Glutamatergic neuron (in vitro differentiated cells): ENCODE data around the gene XRCC6. TPM values are rescaled to one million over a fixed set of nuclear protein-coding genes. Genes with fewer than 3 reads are reported as not detected.
"Not testable (repeated sequence)": the region's sequence is repeated elsewhere in the genome, so short reads cannot be mapped to it uniquely, and the experiment has no call there.

Experiments
- DNase-seq: peaks from one replicate; pipeline ENCODE4 v3.0.0; 2022
- H3K27ac Mint-ChIP-seq: one replicate; pipeline ENCODE4 v1.8.0; 2020; ENCODE audit warnings: mild to moderate bottlenecking, mixed read lengths, inconsistent platforms; ENCODE audit not compliant: unreplicated experiment
- H3K27me3 Mint-ChIP-seq: one replicate; pipeline ENCODE4 v1.8.0; 2020; ENCODE audit warnings: mild to moderate bottlenecking, moderate library complexity, mixed read lengths, inconsistent platforms; ENCODE audit not compliant: unreplicated experiment
- H3K36me3 Mint-ChIP-seq: one replicate; pipeline ENCODE4 v1.8.0; 2020; ENCODE audit warnings: mild to moderate bottlenecking, mixed read lengths, inconsistent platforms; ENCODE audit not compliant: unreplicated experiment
- H3K4me1 Mint-ChIP-seq: one replicate; pipeline ENCODE4 v1.8.0; 2020; ENCODE audit warnings: mild to moderate bottlenecking, low read depth, mixed read lengths, inconsistent platforms; ENCODE audit not compliant: unreplicated experiment
- H3K4me3 Mint-ChIP-seq: one replicate; pipeline ENCODE4 v1.8.0; 2020; ENCODE audit warnings: mild to moderate bottlenecking, mixed read lengths, inconsistent platforms; ENCODE audit not compliant: unreplicated experiment
- H3K9me3 Mint-ChIP-seq: one replicate; pipeline ENCODE4 v1.8.0; 2020; ENCODE audit warnings: mild to moderate bottlenecking, moderate library complexity, mixed read lengths, inconsistent platforms; ENCODE audit not compliant: unreplicated experiment
- total RNA-seq: library from RNA; stranded (reverse); fragmentation: NEBNext Ultra II Directional; extraction: Animal tissue kit (Norgen Biotek cat#: 25700); gene quantifications from one replicate; pipeline ENCODE4 v1.2.1, GENCODE V29; 2021; ENCODE audit not compliant: unreplicated experiment
- TF ChIP-seq, protein P1 (sequence below): fragments of 200-600 bp; sonication (generic); IDR thresholded peaks from one replicate; pipeline ENCODE4 v1.5.0; 2021; ENCODE audit not compliant: partially characterized antibody, unreplicated experiment

Gene XRCC6
- total RNA-seq, 1 donor from 2014 or later: 155 TPM

DNA sequence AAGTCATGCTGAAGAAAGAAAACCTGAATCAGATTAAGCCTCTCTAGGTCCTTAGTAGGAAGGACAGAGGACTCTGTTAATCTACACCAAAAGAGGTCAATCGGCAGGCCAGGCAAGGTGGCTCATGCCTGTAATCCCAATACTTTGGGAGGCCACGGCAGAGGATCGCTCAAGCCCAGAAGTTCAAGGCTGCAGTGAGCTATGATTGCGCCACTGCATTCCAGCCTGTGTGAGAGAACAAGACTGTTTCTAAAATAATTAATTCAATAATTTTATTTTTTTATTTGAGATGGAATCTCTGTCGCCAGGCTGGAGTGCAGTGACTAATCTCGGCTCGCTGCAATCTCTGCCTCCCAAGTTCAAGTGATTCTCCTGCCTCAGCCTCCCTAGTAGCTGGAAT lies 4.5 kb downstream of the XRCC6 start:
- peaks cover 8% of the 10 kb centered on the region for H3K27me3 Mint-ChIP-seq
- no peak overlapping the region for H3K4me3 Mint-ChIP-seq
- H3K27ac Mint-ChIP-seq: no peak overlapping the region
- TF ChIP-seq, protein P1, sequence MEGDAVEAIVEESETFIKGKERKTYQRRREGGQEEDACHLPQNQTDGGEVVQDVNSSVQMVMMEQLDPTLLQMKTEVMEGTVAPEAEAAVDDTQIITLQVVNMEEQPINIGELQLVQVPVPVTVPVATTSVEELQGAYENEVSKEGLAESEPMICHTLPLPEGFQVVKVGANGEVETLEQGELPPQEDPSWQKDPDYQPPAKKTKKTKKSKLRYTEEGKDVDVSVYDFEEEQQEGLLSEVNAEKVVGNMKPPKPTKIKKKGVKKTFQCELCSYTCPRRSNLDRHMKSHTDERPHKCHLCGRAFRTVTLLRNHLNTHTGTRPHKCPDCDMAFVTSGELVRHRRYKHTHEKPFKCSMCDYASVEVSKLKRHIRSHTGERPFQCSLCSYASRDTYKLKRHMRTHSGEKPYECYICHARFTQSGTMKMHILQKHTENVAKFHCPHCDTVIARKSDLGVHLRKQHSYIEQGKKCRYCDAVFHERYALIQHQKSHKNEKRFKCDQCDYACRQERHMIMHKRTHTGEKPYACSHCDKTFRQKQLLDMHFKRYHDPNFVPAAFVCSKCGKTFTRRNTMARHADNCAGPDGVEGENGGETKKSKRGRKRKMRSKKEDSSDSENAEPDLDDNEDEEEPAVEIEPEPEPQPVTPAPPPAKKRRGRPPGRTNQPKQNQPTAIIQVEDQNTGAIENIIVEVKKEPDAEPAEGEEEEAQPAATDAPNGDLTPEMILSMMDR: no peak
- peaks cover 4% of the 10 kb centered on the region for H3K4me1 Mint-ChIP-seq
- H3K9me3 Mint-ChIP-seq: peaks cover 5% of the 10 kb centered on the region
- H3K36me3 Mint-ChIP-seq: peaks cover 12% of the 10 kb centered on the region
- no peak for DNase-seq

DNA sequence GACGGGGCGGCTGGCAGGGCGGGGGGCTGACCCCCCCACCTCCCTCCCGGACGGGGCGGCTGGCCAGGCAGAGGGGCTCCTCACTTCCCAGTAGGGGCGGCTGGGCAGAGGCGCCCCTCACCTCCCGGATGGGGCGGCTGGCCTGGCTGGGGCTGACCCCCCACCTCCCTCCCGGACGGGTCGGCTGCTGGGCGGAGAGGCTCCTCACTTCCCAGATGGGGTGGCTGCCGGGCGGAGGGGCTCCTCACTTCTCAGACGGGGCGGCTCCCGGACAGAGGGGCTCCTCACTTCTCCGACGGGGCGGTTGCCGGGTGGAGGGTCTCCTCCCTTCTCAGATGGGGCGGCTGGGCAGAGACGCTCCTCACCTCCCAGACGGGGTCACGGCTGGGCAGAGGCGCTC lies 10.0 kb downstream of the XRCC6 start:
- not testable (repeated sequence) for H3K4me1 Mint-ChIP-seq, H3K4me3 Mint-ChIP-seq, H3K27ac Mint-ChIP-seq, H3K27me3 Mint-ChIP-seq, H3K9me3 Mint-ChIP-seq, DNase-seq
- peaks cover 12% of the 10 kb centered on the region for H3K36me3 Mint-ChIP-seq

DNA sequence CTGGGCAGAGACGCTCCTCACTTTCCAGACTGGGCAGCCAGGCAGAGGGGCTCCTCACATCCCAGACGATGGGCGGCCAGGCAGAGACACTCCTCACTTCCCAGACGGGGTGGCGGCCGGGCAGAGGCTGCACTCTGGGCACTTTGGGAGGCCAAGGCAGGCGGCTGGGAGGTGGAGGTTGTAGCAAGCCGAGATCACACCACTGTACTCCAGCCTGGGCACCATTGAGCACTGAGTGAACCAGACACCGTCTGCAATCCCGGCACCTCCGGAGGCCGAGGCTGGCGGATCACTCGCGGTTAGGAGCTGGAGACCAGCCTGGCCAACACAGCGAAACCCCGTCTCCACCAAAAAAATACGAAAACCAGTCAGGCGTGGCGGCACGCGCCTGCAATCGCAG lies 10.5 kb downstream of the XRCC6 start:
- H3K27me3 Mint-ChIP-seq, H3K4me1 Mint-ChIP-seq, H3K9me3 Mint-ChIP-seq, DNase-seq, H3K27ac Mint-ChIP-seq, H3K4me3 Mint-ChIP-seq: not testable (repeated sequence)
- peaks cover 12% of the 10 kb centered on the region for H3K36me3 Mint-ChIP-seq

DNA sequence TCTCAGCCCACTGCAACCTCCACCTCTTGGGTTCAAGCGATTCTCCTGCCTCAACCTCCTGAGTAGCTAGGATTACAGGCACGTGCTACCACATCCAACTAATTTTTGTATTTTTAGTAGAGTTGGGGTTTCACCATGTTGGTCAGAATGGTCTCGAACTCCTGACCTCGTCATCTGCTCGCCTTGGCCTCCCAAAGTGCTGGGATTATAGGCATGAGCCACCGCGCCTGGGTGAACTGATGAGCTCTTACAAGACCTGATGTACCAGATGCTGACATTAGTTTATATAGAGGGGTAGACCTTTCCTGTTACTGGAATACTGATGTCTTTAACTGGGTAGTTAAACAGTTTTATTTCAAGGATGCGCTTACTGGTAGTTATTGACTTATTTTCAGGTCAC lies 13.5 kb downstream of the XRCC6 start:
- DNase-seq, H3K4me3 Mint-ChIP-seq, H3K27me3 Mint-ChIP-seq, H3K4me1 Mint-ChIP-seq, H3K36me3 Mint-ChIP-seq, H3K9me3 Mint-ChIP-seq, H3K27ac Mint-ChIP-seq: not testable (repeated sequence)

DNA sequence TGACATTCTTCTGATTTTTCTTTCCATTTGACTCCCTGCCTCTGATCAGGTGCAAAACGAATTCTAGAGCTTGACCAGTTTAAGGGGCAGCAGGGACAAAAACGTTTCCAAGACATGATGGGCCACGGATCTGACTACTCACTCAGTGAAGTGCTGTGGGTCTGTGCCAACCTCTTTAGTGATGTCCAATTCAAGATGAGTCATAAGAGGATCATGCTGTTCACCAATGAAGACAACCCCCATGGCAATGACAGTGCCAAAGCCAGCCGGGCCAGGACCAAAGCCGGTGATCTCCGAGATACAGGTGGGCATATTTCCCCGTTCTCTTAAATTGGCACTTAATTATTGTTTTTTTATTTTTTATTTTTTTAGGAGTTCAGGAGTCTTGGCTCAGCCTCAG lies 15.4 kb downstream of the XRCC6 start:
- no peaks in the 10 kb centered on the region for H3K36me3 Mint-ChIP-seq
- TF ChIP-seq, protein P1: no peak
- peaks cover 3% of the 10 kb centered on the region for H3K9me3 Mint-ChIP-seq
- DNase-seq: no peak
- H3K27ac Mint-ChIP-seq: no peak overlapping the region
- H3K27me3 Mint-ChIP-seq: no peaks in the 10 kb centered on the region
- no peak overlapping the region for H3K4me3 Mint-ChIP-seq
- no peaks in the 10 kb centered on the region for H3K4me1 Mint-ChIP-seq

DNA sequence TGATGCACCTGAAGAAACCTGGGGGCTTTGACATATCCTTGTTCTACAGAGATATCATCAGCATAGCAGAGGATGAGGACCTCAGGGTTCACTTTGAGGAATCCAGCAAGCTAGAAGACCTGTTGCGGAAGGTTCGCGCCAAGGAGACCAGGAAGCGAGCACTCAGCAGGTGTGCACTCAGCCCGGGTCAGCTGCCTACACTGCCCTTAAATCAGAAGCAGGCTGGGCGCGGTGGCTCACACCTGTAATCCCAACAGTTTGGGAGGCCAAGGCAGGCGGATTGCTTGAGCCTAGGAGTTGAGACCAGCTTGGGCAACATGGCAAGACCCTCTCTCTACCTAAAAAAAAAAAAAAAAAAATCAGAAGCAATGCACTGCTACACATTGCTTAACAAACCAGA lies 16.5 kb downstream of the XRCC6 start:
- not testable (repeated sequence) for H3K27me3 Mint-ChIP-seq, H3K36me3 Mint-ChIP-seq, H3K27ac Mint-ChIP-seq, H3K9me3 Mint-ChIP-seq, DNase-seq, H3K4me3 Mint-ChIP-seq, H3K4me1 Mint-ChIP-seq

DNA sequence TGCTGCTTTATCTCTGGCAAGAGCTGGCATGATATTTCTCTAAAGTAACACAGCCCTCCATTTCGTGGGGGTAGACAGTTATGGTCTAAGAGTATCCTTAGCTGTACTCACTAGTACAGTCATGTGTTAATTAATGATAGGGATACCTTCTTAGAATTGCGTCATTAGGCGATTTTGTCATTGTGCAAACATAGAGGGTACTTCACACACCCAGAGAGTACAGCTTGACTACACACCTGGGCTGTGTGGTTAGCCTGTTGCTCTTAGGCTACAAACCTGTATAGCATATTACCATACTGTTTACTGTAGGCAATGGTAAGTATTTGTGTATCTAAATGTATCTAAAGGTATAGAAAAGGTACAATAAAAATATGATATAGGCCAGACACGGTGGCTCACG lies 17.0 kb downstream of the XRCC6 start:
- Mint-ChIP-seq H3K9me3 (peaks cover 2% of the 10 kb centered on the region), H3K4me1 (no peaks in the 10 kb centered on the region), H3K27me3 (no peaks in the 10 kb centered on the region), H3K36me3 (no peaks in the 10 kb centered on the region), H3K4me3 (no peak overlapping the region), H3K27ac (no peak overlapping the region)
- DNase-seq: no peak
- TF ChIP-seq, protein P1: no peak
